SK-N-SH treated with all-trans-retinoic acid at 6 μM for 48 hours (cell line): ENCODE results near the gene PLXDC2.

Experiments
- ARNTL ChIP-seq: fragments of 450-650 bp; formaldehyde crosslinking; IDR thresholded peaks from 2 replicates; pipeline ENCODE4 v1.5.0; 2020; ENCODE audit warnings: low read depth, mild to moderate bottlenecking, moderate library complexity, borderline replicate concordance
- BACH2 ChIP-seq: fragments of 250-450 bp; sonication (Bioruptor Pico); IDR thresholded peaks from 2 replicates; pipeline ENCODE4 v1.9.0; 2021; ENCODE audit warnings: mild to moderate bottlenecking, borderline replicate concordance
- ESRRG ChIP-seq: fragments of 250-450 bp; sonication (Bioruptor Pico); IDR thresholded peaks from 2 replicates; pipeline ENCODE4 v1.6.1; 2021; ENCODE audit warnings: mild to moderate bottlenecking
- GLIS3 ChIP-seq: fragments of 250-450 bp; sonication (Bioruptor Pico); IDR thresholded peaks from 2 replicates; pipeline ENCODE4 v1.5.0; 2020; ENCODE audit warnings: mild to moderate bottlenecking, moderate library complexity
- PPARA ChIP-seq: fragments of 250-450 bp; sonication (Bioruptor Pico); IDR thresholded peaks from 2 replicates; pipeline ENCODE4 v1.5.0; 2020; ENCODE audit warnings: mild to moderate bottlenecking, borderline replicate concordance
- RARB ChIP-seq: fragments of 250-450 bp; sonication (Bioruptor Pico); IDR thresholded peaks from 2 replicates; pipeline ENCODE4 v1.8.0; 2021; ENCODE audit warnings: mild to moderate bottlenecking, moderate library complexity
- TCF4 ChIP-seq: fragments of 250-450 bp; sonication (Bioruptor Pico); IDR thresholded peaks from 2 replicates; pipeline ENCODE4 v1.8.0; 2021; ENCODE audit warnings: mild to moderate bottlenecking, moderate library complexity, borderline replicate concordance
- ZFP30 ChIP-seq: fragments of 450-650 bp; formaldehyde crosslinking; IDR thresholded peaks from 2 replicates; pipeline ENCODE4 v1.5.0; 2022; ENCODE audit warnings: mild to moderate bottlenecking, moderate library complexity
- ZNF565 ChIP-seq: fragments of 450-650 bp; formaldehyde crosslinking; conservative IDR thresholded peaks from 2 replicates; pipeline ENCODE4 v1.5.0; 2020; ENCODE audit warnings: low read depth, mild to moderate bottlenecking, moderate library complexity
- TF ChIP-seq, protein P1 (sequence below): fragments of 250-450 bp; sonication (Bioruptor Pico); IDR thresholded peaks from 2 replicates; pipeline ENCODE4 v1.8.0; 2020; ENCODE audit warnings: mild to moderate bottlenecking, moderate library complexity, borderline replicate concordance
- TF ChIP-seq, protein P2 (sequence below): fragments of 250-450 bp; sonication (Bioruptor Pico); IDR thresholded peaks from 2 replicates; pipeline ENCODE4 v1.5.1; 2020; ENCODE audit warnings: low read depth, mild to moderate bottlenecking, moderate library complexity

DNA sequence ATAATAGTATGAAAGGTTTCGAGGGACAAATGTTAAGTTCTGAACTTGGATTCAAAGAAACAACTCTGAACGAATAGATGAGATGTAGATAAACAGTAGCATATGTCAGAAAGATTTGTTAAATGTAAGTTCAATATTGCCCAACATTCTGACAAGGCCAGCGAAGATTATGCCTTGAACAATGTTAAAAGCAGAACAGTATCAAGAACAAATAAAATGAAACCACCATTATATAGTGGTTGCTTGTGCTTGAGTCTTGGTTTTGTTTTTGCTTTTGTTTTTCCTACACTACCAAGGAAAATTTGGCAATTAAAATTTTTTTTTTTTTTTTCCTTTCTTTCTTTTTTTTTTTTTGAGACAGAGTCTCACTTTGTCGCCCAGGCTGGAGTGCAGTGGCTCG lies 66.4 kb downstream of the PLXDC2 start:
- TF ChIP-seq ARNTL (CRISPR knock-in tag), result no peak
- TF ChIP-seq PPARA (CRISPR knock-in tag), result no peak
- TF ChIP-seq ESRRG, result no peak
- TF ChIP-seq GLIS3, result no peak
- TF ChIP-seq, protein P1, sequence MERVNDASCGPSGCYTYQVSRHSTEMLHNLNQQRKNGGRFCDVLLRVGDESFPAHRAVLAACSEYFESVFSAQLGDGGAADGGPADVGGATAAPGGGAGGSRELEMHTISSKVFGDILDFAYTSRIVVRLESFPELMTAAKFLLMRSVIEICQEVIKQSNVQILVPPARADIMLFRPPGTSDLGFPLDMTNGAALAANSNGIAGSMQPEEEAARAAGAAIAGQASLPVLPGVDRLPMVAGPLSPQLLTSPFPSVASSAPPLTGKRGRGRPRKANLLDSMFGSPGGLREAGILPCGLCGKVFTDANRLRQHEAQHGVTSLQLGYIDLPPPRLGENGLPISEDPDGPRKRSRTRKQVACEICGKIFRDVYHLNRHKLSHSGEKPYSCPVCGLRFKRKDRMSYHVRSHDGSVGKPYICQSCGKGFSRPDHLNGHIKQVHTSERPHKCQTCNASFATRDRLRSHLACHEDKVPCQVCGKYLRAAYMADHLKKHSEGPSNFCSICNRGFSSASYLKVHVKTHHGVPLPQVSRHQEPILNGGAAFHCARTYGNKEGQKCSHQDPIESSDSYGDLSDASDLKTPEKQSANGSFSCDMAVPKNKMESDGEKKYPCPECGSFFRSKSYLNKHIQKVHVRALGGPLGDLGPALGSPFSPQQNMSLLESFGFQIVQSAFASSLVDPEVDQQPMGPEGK (CRISPR knock-in tag), result no peak
- TF ChIP-seq, protein P2, sequence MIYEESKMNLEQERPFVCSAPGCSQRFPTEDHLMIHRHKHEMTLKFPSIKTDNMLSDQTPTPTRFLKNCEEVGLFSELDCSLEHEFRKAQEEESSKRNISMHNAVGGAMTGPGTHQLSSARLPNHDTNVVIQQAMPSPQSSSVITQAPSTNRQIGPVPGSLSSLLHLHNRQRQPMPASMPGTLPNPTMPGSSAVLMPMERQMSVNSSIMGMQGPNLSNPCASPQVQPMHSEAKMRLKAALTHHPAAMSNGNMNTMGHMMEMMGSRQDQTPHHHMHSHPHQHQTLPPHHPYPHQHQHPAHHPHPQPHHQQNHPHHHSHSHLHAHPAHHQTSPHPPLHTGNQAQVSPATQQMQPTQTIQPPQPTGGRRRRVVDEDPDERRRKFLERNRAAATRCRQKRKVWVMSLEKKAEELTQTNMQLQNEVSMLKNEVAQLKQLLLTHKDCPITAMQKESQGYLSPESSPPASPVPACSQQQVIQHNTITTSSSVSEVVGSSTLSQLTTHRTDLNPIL (CRISPR knock-in tag), result no peak
- TF ChIP-seq RARB (CRISPR knock-in tag), result no peak
- TF ChIP-seq BACH2 (CRISPR knock-in tag), result no peak
- TF ChIP-seq TCF4, result no peak
- TF ChIP-seq ZFP30 (CRISPR knock-in tag), result no peak
- TF ChIP-seq ZNF565, result no peak
